Psoas muscle (tissue), 8 donors: ENCODE measurements around the gene LRRTM1. TPM values are rescaled to one million over a fixed set of nuclear protein-coding genes. Genes with fewer than 3 reads are reported as not detected.

Experiments used
- ATAC-seq, 4 donors: fragments of 200-7000 bp; cut with Tn5 transposase; one replicate each; pipeline ENCODE4 v1.9.1; 2020; ENCODE audit warnings: moderate library complexity in 3 of 4, mild to moderate bottlenecking in 2 of 4
- DNase-seq, 2 donors: peaks; one replicate each; pipeline ENCODE4 v3.0.0-alpha.2; 2020
- H3K27ac ChIP-seq: fragments of 200-600 bp; one replicate; pipeline ENCODE4 v1.8.0; 2022
- H3K27me3 ChIP-seq, 3 donors: fragments of 200-600 bp in 1 of 3; one replicate each; pipeline versions ENCODE4 v1.6.1 to v1.8.0; 2013 to 2022; ENCODE audit warnings: low read length in 2 of 3, mild to moderate bottlenecking in 2 of 3, moderate library complexity in 1 of 3; ENCODE audit not compliant: insufficient read depth in 3 of 3
- H3K36me3 ChIP-seq, 2 donors: fragments of 200-600 bp in 1 of 2; one replicate each; pipeline versions ENCODE4 v1.6.1 to v1.8.0; 2013 to 2022; ENCODE audit warnings: low read depth in 1 of 2, mild to moderate bottlenecking in 1 of 2, moderate library complexity in 1 of 2; ENCODE audit not compliant: insufficient read depth in 1 of 2
- H3K4me1 ChIP-seq: fragments of 200-600 bp; one replicate; pipeline ENCODE4 v1.8.0; 2022
- H3K4me3 ChIP-seq: fragments of 200-600 bp; one replicate; pipeline ENCODE4 v1.8.0; 2022; ENCODE audit warnings: mild to moderate bottlenecking
- H3K9me3 ChIP-seq: fragments of 200-600 bp; one replicate; pipeline ENCODE4 v1.8.0; 2022
- CTCF ChIP-seq: fragments of 200-600 bp; IDR thresholded peaks from one replicate; pipeline ENCODE4 v1.8.0; 2022; ENCODE audit warnings: antibody characterized with exemption
- WGBS, 3 donors: extraction: QIAGEN DNeasy Blood & Tissue Kit; methylation state at CpG; one replicate each; pipeline versions ENCODE4 v1.1.6 to v1.1.7; 2013; 5-methylcytosine and 5-hydroxymethylcytosine counted together
- intact Hi-C, 2 donors: fragments of 100-400 bp; cut with DNase I; formaldehyde crosslinking; loops; one replicate each; pipeline versions ENCODE4 v1.11.0 to v1.14.2; 2022
- polyA plus RNA-seq, 3 donors: library from polyadenylated mRNA; stranded (reverse); fragments of 200-250 nt; gene quantifications; one replicate each; pipeline ENCODE4 v1.2.3, GENCODE V29; 2013
- total RNA-seq, 4 donors: library from RNA; stranded (reverse); fragmentation: NEBNext Ultra II Directional in 2 of 4; extraction: Animal tissue kit (Norgen Biotek cat#: 25700) in 2 of 4; gene quantifications; one replicate each; pipeline versions ENCODE4 v1.2.1 to v1.2.4, GENCODE V29; 2021 to 2023
- donor health status: healthy with polysubstance abuse.
- donor health status: DM: no; HTN: no; CAD: no; lungs with moderate emphysema.
- donor health status: Bipolar disorder and iron deficiency.
- donor health status: healthy.
- donor health status: DM: yes; HTN: yes; CAD: no.
- donor health status: DM: no; HTN: no; CAD: no.
- donor health status: DM: no; HTN: no; CAD: no.
- donor health status: DM: yes; HTN: yes; CAD: no.

Gene LRRTM1
- total and polyA plus RNA-seq, 7 donors: 0.01 to 0.36 (median 0.20) TPM; not detected in 4

- no peaks in the 10 kb centered on the region for H3K4me1 ChIP-seq
- H3K4me3 ChIP-seq: no peak overlapping the region
- no peak for DNase-seq
- H3K36me3 ChIP-seq: no peaks in the 10 kb centered on the region
- no peaks in the 10 kb centered on the region for H3K9me3 ChIP-seq
- no peak for ATAC-seq
- H3K27me3 ChIP-seq: peaks cover 2 to 22% (median 11%) of the 10 kb centered on the region in 3 donors
- no peak overlapping the region for H3K27ac ChIP-seq
- peak; percentile 35 for TF ChIP-seq CTCF
- intact Hi-C loops: loop anchor here in 1 of 2 donors (5.0 kb wide), 1 partner anchor 171 kb away; no protein-coding TSS in a partner anchor
Measured at GRCh38 chr2:80326214-80326613, 21.7 kb upstream of the LRRTM1 start.

GRCh38 chr2:80324525-80324924 lies 20.0 kb upstream of the LRRTM1 start:
- Histone ChIP-seq H3K4me1 (no peaks in the 10 kb centered on the region), H3K27ac (no peak overlapping the region), H3K9me3 (no peaks in the 10 kb centered on the region), H3K27me3 (peaks cover 2 to 27% (median 11%) of the 10 kb centered on the region in 3 donors), H3K4me3 (no peak overlapping the region), H3K36me3 (no peaks in the 10 kb centered on the region)
- no peak for TF ChIP-seq CTCF
- 47 to 57% (median 51%) methylated on average over 3 of the region's 3 CpGs for WGBS, 3 donors
- intact Hi-C loops: no loop called here
- no peak for ATAC-seq
- no peak for DNase-seq

GRCh38 chr2:80323610-80324009 lies 19.1 kb upstream of the LRRTM1 start:
- H3K36me3 ChIP-seq: no peaks in the 10 kb centered on the region
- peaks cover 2 to 27% (median 11%) of the 10 kb centered on the region in 3 donors for H3K27me3 ChIP-seq
- DNase-seq: no peak
- 32 to 53% (median 33%) methylated on average over 1 of the region's 1 CpG for WGBS, 3 donors
- H3K4me1 ChIP-seq: no peaks in the 10 kb centered on the region
- H3K27ac ChIP-seq: no peak overlapping the region
- intact Hi-C loops: no loop called here
- ATAC-seq: no peak
- H3K4me3 ChIP-seq: no peak overlapping the region
- TF ChIP-seq CTCF: no peak
- H3K9me3 ChIP-seq: no peaks in the 10 kb centered on the region

DNA sequence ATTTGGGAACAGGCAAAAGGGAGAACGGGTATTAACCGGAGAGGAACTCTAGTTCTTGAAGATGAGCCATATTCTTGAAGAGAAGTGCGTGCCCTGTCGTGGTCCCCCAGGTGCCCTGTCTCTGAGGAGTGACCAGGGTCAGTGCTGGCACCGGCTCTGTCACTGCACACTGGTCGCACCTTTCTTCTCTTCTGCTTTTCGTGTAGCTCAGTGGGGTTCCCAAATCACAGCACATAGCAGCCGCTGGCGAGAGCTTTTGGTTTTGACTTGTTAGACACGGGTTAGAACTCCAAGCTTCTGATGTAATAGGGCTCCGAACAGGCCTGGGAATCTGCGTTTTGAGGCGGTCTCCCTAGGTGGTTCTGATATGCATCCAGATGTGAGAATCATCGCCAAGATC lies 18.4 kb upstream of the LRRTM1 start:
- 19 to 31% (median 21%) methylated on average over 14 of the region's 14 CpGs for WGBS, 3 donors
- intact Hi-C loops: no loop called here
- DNase-seq (no peak), ATAC-seq (no peak)
- Histone ChIP-seq H3K4me1 (no peaks in the 10 kb centered on the region), H3K27ac (no peak overlapping the region), H3K27me3 (peaks cover 2 to 27% (median 11%) of the 10 kb centered on the region in 3 donors), H3K9me3 (no peaks in the 10 kb centered on the region), H3K36me3 (no peaks in the 10 kb centered on the region), H3K4me3 (no peak overlapping the region)
- no peak for TF ChIP-seq CTCF

GRCh38 chr2:80322311-80322920 lies 17.9 kb upstream of the LRRTM1 start:
- DNase-seq: no peak
- peaks cover 2 to 27% (median 11%) of the 10 kb centered on the region in 3 donors for H3K27me3 ChIP-seq
- H3K4me1 ChIP-seq: no peaks in the 10 kb centered on the region
- 2 to 5% (median 5%) methylated on average over 42 of the region's 42 CpGs for WGBS, 3 donors
- no peak overlapping the region for H3K27ac ChIP-seq
- no peak overlapping the region for H3K4me3 ChIP-seq
- intact Hi-C loops: no loop called here
- H3K9me3 ChIP-seq: no peaks in the 10 kb centered on the region
- no peak for TF ChIP-seq CTCF
- no peak for ATAC-seq
- H3K36me3 ChIP-seq: no peaks in the 10 kb centered on the region
